Keratinocyte (primary cell): Measurements from ENCODE around the gene UNC79. TPM values are rescaled to one million over a fixed set of nuclear protein-coding genes. Genes with fewer than 3 reads are reported as not detected.

ENCODE experiments used
- DNase-seq: peaks from one replicate; pipeline ENCODE4 v3.0.0-alpha.2; 2011; ENCODE audit warnings: low read depth, missing footprints, low spot score
- FAIRE-seq: peaks from 2 replicates; lab custom pipeline; 2011; peaks lifted over from hg19 to GRCh38; lab: Jason Lieb, UNC
- H2AFZ ChIP-seq: 2 replicates; pipeline ENCODE4 v1.6.0; 2012; ENCODE audit warnings: low read length, control low read depth, inconsistent platforms; ENCODE audit not compliant: control insufficient read depth
- H3K27ac ChIP-seq: 2 replicates; pipeline ENCODE4 v1.5.1; 2011; ENCODE audit warnings: low read length; ENCODE audit not compliant: control insufficient read depth, insufficient read depth
- H3K27me3 ChIP-seq: 3 replicates; pipeline ENCODE4 v1.6.0; 2011; ENCODE audit warnings: low read length; ENCODE audit not compliant: control insufficient read depth, insufficient read depth; ENCODE audit errors: extremely low read depth
- H3K36me3 ChIP-seq, 2 experiments: 2 replicates in 1 of 2; 3 replicates in 1 of 2; pipeline ENCODE4 v1.5.1; 2011; ENCODE audit warnings: low read length in 2 of 2, mild to moderate bottlenecking in 1 of 2; ENCODE audit not compliant: control insufficient read depth in 2 of 2, insufficient read depth in 2 of 2; ENCODE audit errors: extremely low read depth in 1 of 2
- H3K4me1 ChIP-seq: 3 replicates; pipeline ENCODE4 v1.5.1; 2011; ENCODE audit warnings: low read length; ENCODE audit not compliant: control insufficient read depth, insufficient read depth; ENCODE audit errors: extremely low read depth
- H3K4me2 ChIP-seq: 3 replicates; pipeline ENCODE4 v1.6.0; 2011; ENCODE audit warnings: low read depth, low read length; ENCODE audit not compliant: control insufficient read depth, insufficient read depth; ENCODE audit errors: extremely low read depth
- H3K4me3 ChIP-seq, 3 experiments: fragments of 200-600 bp in 1 of 3; sonication (generic) in 1 of 3; 2 replicates in 2 of 3; 3 replicates in 1 of 3; pipeline ENCODE4 v1.5.1; 2011 to 2016; ENCODE audit warnings: low read length in 3 of 3, mild to moderate bottlenecking in 3 of 3, control low read depth in 2 of 3, inconsistent platforms in 1 of 3, low read depth in 1 of 3, mixed read lengths in 1 of 3, mixed run types in 1 of 3, moderate library complexity in 1 of 3; ENCODE audit not compliant: control insufficient read depth in 2 of 3, insufficient read depth in 2 of 3; ENCODE audit errors: extremely low read depth in 1 of 3
- H3K79me2 ChIP-seq: 2 replicates; pipeline ENCODE4 v1.6.0; 2012; ENCODE audit warnings: low read length; ENCODE audit not compliant: control insufficient read depth, insufficient read depth
- H3K9ac ChIP-seq: 3 replicates; pipeline ENCODE4 v1.6.0; 2011; ENCODE audit warnings: low read length; ENCODE audit not compliant: control insufficient read depth, insufficient read depth; ENCODE audit errors: extremely low read depth
- H3K9me1 ChIP-seq: 3 replicates; pipeline ENCODE4 v1.6.0; 2011; ENCODE audit warnings: low read length; ENCODE audit not compliant: control insufficient read depth, insufficient read depth; ENCODE audit errors: extremely low read depth
- H3K9me3 ChIP-seq: 2 replicates; pipeline ENCODE4 v1.5.1; 2012; ENCODE audit warnings: low read depth, low read length; ENCODE audit not compliant: control insufficient read depth
- H4K20me1 ChIP-seq: 3 replicates; pipeline ENCODE4 v1.6.0; 2011; ENCODE audit warnings: low read length; ENCODE audit not compliant: control insufficient read depth, insufficient read depth; ENCODE audit errors: extremely low read depth
- EZH2 ChIP-seq: IDR thresholded peaks from one replicate; pipeline ENCODE4 v1.6.1; 2012; ENCODE audit warnings: inconsistent platforms, mild to moderate bottlenecking, low read length, moderate library complexity
- dilution Hi-C: fragments of 300-500 bp; cut with MboI; formaldehyde crosslinking; loops from one replicate; pipeline ENCODE4 v1.7.0; 2020; ENCODE audit warnings: low sequenced_read_pairs; ENCODE audit not compliant: extremely low pct_ligation_motif_present
- polyA plus RNA-seq, 5 experiments: library from polyadenylated mRNA; depleted of rRNA in 3 of 5; stranded (reverse) in 3 of 5; stranded (forward) in 1 of 5; unstranded in 1 of 5; fragments of >200 nt; gene quantifications; 1 replicate in 1 of 5; 2 replicates in 3 of 5; 3 replicates in 1 of 5; pipeline versions ENCODE4 v1.2.1 to v1.2.3, GENCODE V29; 2011 to 2012; ENCODE audit warnings: missing spikeins in 2 of 5, low read depth in 1 of 5, low replicate concordance in 1 of 5
- TF ChIP-seq, protein P1 (sequence below), 3 experiments: IDR thresholded peaks in 1 of 3; conservative IDR thresholded peaks in 1 of 3; optimal IDR thresholded peaks in 1 of 3; 2 replicates in 2 of 3; 3 replicates in 1 of 3; pipeline versions ENCODE3 to v1.5.1; 2011; ENCODE audit warnings: low read length in 3 of 3, mild to moderate bottlenecking in 3 of 3, moderate library complexity in 2 of 3, control low read depth in 1 of 3, inconsistent platforms in 1 of 3; ENCODE audit not compliant: insufficient read depth in 2 of 3; ENCODE audit errors: extremely low read depth in 1 of 3

Gene UNC79
- polyA plus RNA-seq, 1 donor (not counting 4 experiments of a cell fraction or from before 2014, with no cell fraction given): 0.01 TPM

DNA sequence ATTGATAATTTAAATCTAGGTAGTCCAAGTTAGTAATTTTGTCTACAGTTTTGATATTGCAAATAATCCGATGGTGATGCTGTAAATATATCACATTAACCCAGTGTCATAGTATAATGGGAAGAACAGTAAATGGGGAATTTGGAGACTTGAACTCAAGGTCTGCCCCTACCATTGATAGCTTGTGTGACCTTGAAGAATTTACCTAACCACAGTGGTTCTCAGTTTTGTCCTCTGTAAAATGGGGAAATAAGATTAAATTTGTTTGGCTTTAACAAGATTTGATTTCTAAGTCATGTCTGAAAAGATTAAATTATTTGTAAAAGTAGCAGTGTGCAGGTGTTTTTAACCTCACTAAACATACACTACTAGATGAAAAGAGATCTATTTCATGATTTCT, 100.9 kb downstream of the UNC79 start:
- Histone ChIP-seq H3K4me1 (peaks cover 23% of the 10 kb centered on the region), H3K9ac (no peak overlapping the region), H3K27ac (no peak overlapping the region), H3K9me1 (no peaks in the 10 kb centered on the region), H3K4me3 (no peak overlapping the region), H3K36me3 (no peaks in the 10 kb centered on the region), H3K4me2 (no peak overlapping the region), H3K9me3 (no peaks in the 10 kb centered on the region), H3K79me2 (no peaks in the 10 kb centered on the region), H4K20me1 (no peaks in the 10 kb centered on the region), H3K27me3 (no peaks in the 10 kb centered on the region), H2AFZ (no peak overlapping the region)
- dilution Hi-C loops: no loop called here
- no peak for DNase-seq
- TF ChIP-seq, protein P1, sequence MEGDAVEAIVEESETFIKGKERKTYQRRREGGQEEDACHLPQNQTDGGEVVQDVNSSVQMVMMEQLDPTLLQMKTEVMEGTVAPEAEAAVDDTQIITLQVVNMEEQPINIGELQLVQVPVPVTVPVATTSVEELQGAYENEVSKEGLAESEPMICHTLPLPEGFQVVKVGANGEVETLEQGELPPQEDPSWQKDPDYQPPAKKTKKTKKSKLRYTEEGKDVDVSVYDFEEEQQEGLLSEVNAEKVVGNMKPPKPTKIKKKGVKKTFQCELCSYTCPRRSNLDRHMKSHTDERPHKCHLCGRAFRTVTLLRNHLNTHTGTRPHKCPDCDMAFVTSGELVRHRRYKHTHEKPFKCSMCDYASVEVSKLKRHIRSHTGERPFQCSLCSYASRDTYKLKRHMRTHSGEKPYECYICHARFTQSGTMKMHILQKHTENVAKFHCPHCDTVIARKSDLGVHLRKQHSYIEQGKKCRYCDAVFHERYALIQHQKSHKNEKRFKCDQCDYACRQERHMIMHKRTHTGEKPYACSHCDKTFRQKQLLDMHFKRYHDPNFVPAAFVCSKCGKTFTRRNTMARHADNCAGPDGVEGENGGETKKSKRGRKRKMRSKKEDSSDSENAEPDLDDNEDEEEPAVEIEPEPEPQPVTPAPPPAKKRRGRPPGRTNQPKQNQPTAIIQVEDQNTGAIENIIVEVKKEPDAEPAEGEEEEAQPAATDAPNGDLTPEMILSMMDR (optimal IDR thresholded peaks at IDR 0.05 in 1 of 3, IDR thresholded peaks at IDR 0.05 in 1 of 3, conservative IDR thresholded peaks at IDR 0.05 in 1 of 3; ENCODE audit: extremely low read depth in 1 of 3, insufficient read depth in 2 of 3, low read length in 3 of 3): no peak
- TF ChIP-seq EZH2: no peak
- FAIRE-seq: no peak

DNA sequence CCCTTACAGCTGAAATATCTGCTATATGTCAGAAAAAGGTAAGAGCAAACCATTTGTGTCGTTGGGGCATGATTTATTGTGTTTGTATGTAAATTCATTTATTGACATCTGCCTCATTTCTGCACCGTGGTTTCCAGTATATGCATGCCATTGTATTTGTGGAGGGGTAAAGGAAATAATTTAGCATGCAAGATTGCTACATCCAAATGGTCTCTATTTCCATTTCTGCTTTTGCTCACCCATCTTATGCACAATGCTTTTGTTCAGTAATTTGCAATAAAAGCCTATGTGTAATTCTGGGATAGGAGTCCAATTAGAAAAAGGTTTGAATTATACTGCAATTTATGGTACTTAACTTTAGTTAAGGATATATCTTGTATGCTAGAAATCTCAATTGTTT, 101.8 kb downstream of the UNC79 start:
- Histone ChIP-seq H3K4me3 (no peak overlapping the region), H3K9me1 (no peaks in the 10 kb centered on the region), H3K79me2 (no peaks in the 10 kb centered on the region), H2AFZ (no peak overlapping the region), H3K9ac (no peak overlapping the region), H4K20me1 (no peaks in the 10 kb centered on the region), H3K36me3 (no peaks in the 10 kb centered on the region), H3K9me3 (no peaks in the 10 kb centered on the region), H3K4me2 (no peak overlapping the region), H3K27me3 (no peaks in the 10 kb centered on the region), H3K4me1 (peaks cover 23% of the 10 kb centered on the region), H3K27ac (no peak overlapping the region)
- TF ChIP-seq EZH2: no peak
- TF ChIP-seq, protein P1 (optimal IDR thresholded peaks at IDR 0.05 in 1 of 3, IDR thresholded peaks at IDR 0.05 in 1 of 3, conservative IDR thresholded peaks at IDR 0.05 in 1 of 3; ENCODE audit: extremely low read depth in 1 of 3, insufficient read depth in 2 of 3, low read length in 3 of 3): no peak
- dilution Hi-C loops: no loop called here
- DNase-seq (no peak), FAIRE-seq (no peak)
